ENCODE results near the gene KRT5.

GRCh38 chr12:52558781-52559445 is 38.7 kb upstream of the KRT5 start:
- TF ChIP-seq CREB5 (CRISPR knock-in tag; IDR thresholded peaks at IDR 0.05; ENCODE audit: low read depth) = no peak
- no peak for TF ChIP-seq POU6F1 (CRISPR knock-in tag; IDR thresholded peaks at IDR 0.05; ENCODE audit: borderline replicate concordance, low read depth)
- TF ChIP-seq TSHZ2 (CRISPR knock-in tag; IDR thresholded peaks at IDR 0.05) = no peak
- TF ChIP-seq CSRNP3 (CRISPR knock-in tag; IDR thresholded peaks at IDR 0.05) = no peak

Data from SK-N-SH treated with all-trans-retinoic acid at 6 μM for 48 hours (cell line).